CD8-positive, alpha-beta memory T cell (primary cell): Measurements from ENCODE around the gene COL4A1. TPM values are rescaled to one million over a fixed set of nuclear protein-coding genes. Genes with fewer than 3 reads are reported as not detected.

Experiments
- CTCF ChIA-PET: fragments of 350-600 bp; sonication (Branson Sonifier 250); formaldehyde crosslinking; loops from one replicate; lab custom pipeline; 2021; ENCODE audit warnings: antibody characterized with exemption; lab: Charles Lee
- POLR2A ChIA-PET: fragments of 350-600 bp; sonication (Branson Sonifier 250); formaldehyde crosslinking; loops from one replicate; lab custom pipeline; 2021; ENCODE audit warnings: antibody characterized with exemption; lab: Charles Lee
- DNase-seq, 5 donors: peaks; one replicate each; pipeline versions ENCODE4 v3.0.0 to v3.0.0-alpha.2; 2020 to 2022; ENCODE audit warnings: mixed read lengths in 1 of 5
- H3K27ac ChIP-seq: one replicate; pipeline ENCODE4 v1.7.0; 2013; ENCODE audit warnings: low read depth, mild to moderate bottlenecking, low read length, moderate library complexity
- H3K27me3 ChIP-seq: 2 replicates; pipeline ENCODE4 v1.7.0; 2013; ENCODE audit warnings: low read length, mild to moderate bottlenecking; ENCODE audit not compliant: insufficient read depth, poor library complexity, severe bottlenecking
- H3K36me3 ChIP-seq: 2 replicates; pipeline ENCODE4 v1.7.0; 2013; ENCODE audit warnings: mild to moderate bottlenecking, low read length, moderate library complexity; ENCODE audit not compliant: insufficient read depth
- H3K4me1 ChIP-seq: 2 replicates; pipeline ENCODE4 v1.7.0; 2013; ENCODE audit warnings: mild to moderate bottlenecking, low read length, moderate library complexity; ENCODE audit not compliant: insufficient read depth
- H3K4me3 ChIP-seq: 2 replicates; pipeline ENCODE4 v1.7.0; 2013; ENCODE audit warnings: mild to moderate bottlenecking, low read length
- H3K9me3 ChIP-seq: 2 replicates; pipeline ENCODE4 v1.7.0; 2013; ENCODE audit warnings: mild to moderate bottlenecking, low read length
- H3K27ac Mint-ChIP-seq, 8 donors: one replicate each; pipeline ENCODE4 v1.8.0; 2020 to 2021; ENCODE audit warnings: mixed read lengths in 8 of 8, mild to moderate bottlenecking in 6 of 8, inconsistent platforms in 3 of 8, moderate library complexity in 3 of 8
- H3K27me3 Mint-ChIP-seq, 2 donors: one replicate each; pipeline ENCODE4 v1.8.0; 2020 to 2021; ENCODE audit warnings: mixed read lengths in 2 of 2, mild to moderate bottlenecking in 1 of 2, moderate library complexity in 1 of 2
- H3K36me3 Mint-ChIP-seq, 3 donors: one replicate each; pipeline ENCODE4 v1.8.0; 2020 to 2021; ENCODE audit warnings: mixed read lengths in 3 of 3, inconsistent platforms in 1 of 3, mild to moderate bottlenecking in 1 of 3
- H3K4me1 Mint-ChIP-seq, 3 donors: one replicate each; pipeline ENCODE4 v1.8.0; 2020 to 2021; ENCODE audit warnings: mixed read lengths in 3 of 3, inconsistent platforms in 1 of 3, mild to moderate bottlenecking in 1 of 3
- H3K4me3 Mint-ChIP-seq, 7 donors: one replicate each; pipeline ENCODE4 v1.8.0; 2020 to 2021; ENCODE audit warnings: mixed read lengths in 7 of 7, mild to moderate bottlenecking in 6 of 7, moderate library complexity in 4 of 7, inconsistent platforms in 2 of 7
- H3K9me3 Mint-ChIP-seq, 5 donors: one replicate each; pipeline ENCODE4 v1.8.0; 2020 to 2022; ENCODE audit warnings: mixed read lengths in 5 of 5, mild to moderate bottlenecking in 3 of 5, moderate library complexity in 2 of 5, inconsistent platforms in 1 of 5
- polyA plus RNA-seq: library from polyadenylated mRNA; unstranded; fragments of 300-500 nt; fragmentation: Illumina TruSeq; gene quantifications from one replicate; pipeline ENCODE4 v1.2.3, GENCODE V29; 2021
- total RNA-seq, 2 experiments: library from RNA; stranded (reverse); gene quantifications; one replicate each; pipeline ENCODE4 v1.2.3, GENCODE V29; 2021

Gene COL4A1
- total and polyA plus RNA-seq, 3 experiments from 2014 or later, result not detected

DNA sequence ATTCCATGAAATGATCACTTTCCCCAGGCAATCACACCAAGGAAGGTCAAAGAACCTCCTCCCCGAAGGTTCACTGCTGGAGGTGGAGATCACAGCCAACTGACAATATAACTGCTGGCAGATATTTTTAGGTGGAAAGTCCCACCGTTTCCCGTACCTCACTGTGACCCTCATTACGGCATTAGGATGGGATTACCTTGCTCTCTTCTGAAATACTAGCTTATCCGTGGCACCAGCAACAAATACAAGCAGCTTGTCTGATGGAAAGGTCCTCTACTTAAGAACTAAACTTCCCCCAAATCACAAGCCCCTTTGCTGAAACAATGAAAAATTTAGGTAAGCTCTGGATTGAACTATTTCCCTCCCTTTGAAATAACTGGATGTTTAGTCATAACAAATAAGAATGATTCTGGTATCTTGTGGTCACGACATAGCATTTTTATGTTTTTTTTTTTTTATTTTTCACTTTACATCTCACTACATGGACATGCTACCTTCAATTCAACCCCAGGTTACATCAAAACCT is 178.9 kb downstream of the COL4A1 start:
- Mint-ChIP-seq H3K36me3 (no peaks in the 10 kb centered on the region), H3K27ac (no peak overlapping the region), H3K4me3 (no peak overlapping the region), H3K9me3 (no peaks in the 10 kb centered on the region), H3K27me3 (peaks cover 12 to 13% of the 10 kb centered on the region in 2 donors), H3K4me1 (no peaks in the 10 kb centered on the region)
- H3K27me3 ChIP-seq, result no peaks in the 10 kb centered on the region
- no peaks in the 10 kb centered on the region for H3K4me1 ChIP-seq
- ChIA-PET CTCF (no interaction called here), POLR2A (no interaction called here)
- DNase-seq, result no peak
- H3K9me3 ChIP-seq, result no peaks in the 10 kb centered on the region
- H3K36me3 ChIP-seq, result no peaks in the 10 kb centered on the region
- H3K27ac ChIP-seq, result no peak overlapping the region
- no peak overlapping the region for H3K4me3 ChIP-seq

DNA sequence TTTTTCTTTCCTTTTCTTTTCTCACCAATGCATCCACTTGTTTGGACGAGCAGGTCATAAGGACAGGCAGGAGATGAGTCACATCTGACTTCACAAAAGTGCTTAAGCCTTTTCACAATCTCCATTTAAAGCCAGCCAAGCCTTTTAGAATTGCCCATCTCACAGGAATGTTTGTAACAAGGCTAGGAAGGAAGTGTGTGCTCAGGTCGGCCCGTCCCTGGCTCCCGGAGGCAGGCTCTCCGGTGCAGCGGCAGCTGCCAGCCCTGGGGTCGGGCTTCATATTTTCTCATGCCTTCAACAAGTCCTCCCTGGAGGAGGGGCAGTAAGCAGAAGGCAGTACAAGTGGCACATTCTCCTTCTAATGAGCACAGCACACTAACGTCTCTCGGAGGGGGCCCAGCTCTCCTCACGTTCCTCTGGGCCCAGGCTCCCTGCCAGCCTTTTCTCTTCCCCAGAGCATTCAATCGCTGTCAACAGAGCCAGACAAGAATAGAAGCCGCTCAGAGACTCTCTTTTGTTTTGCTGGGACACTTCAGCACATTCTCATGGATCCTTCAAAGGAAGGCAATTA is 180.5 kb downstream of the COL4A1 start:
- Histone ChIP-seq H3K36me3 (no peaks in the 10 kb centered on the region), H3K27me3 (peaks cover 4% of the 10 kb centered on the region), H3K9me3 (no peaks in the 10 kb centered on the region), H3K4me3 (no peak overlapping the region), H3K27ac (no peak overlapping the region), H3K4me1 (no peaks in the 10 kb centered on the region)
- Mint-ChIP-seq H3K27me3 (peaks cover 12 to 14% of the 10 kb centered on the region in 2 donors), H3K27ac (no peak overlapping the region), H3K9me3 (no peaks in the 10 kb centered on the region), H3K4me3 (no peak overlapping the region), H3K4me1 (no peaks in the 10 kb centered on the region), H3K36me3 (no peaks in the 10 kb centered on the region)
- ChIA-PET POLR2A (no interaction called here), CTCF (no interaction called here)
- DNase-seq, result no peak

DNA sequence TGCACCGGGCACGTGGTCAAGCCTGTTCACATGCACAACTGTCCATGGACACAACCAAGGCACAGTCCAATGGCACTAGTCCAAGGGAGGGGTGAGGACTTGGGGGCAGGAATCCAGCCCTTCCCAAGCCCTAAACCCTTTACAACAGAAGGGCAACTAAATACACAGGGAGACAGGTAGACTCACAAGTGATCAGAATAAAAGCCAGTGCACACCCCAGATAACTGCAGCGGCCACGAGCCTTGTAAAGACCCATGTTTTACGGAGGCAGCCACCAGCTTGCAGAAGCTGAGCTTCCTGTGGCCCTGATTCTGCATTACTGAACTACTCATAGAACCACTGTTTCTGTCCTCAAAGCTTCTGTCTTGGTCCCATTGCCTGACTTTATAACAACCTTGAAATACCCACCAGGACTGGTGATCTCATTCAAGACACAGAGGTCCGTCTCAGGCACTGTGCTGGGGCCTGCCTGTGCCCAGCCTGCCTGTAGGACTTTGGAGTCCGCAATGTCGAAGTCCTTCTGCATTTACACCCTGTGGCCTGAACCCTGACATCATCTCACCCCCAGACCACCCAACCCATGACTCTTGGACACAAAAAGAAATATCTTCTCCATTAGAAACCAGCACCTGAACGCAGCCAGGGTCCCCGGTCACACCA is 181.2 kb downstream of the COL4A1 start:
- no peaks in the 10 kb centered on the region for H3K36me3 Mint-ChIP-seq
- no peaks in the 10 kb centered on the region for H3K4me1 ChIP-seq
- CTCF ChIA-PET, result no interaction called here
- H3K9me3 Mint-ChIP-seq, result no peaks in the 10 kb centered on the region
- H3K4me3 ChIP-seq, result no peak overlapping the region
- POLR2A ChIA-PET, result no interaction called here
- H3K27me3 Mint-ChIP-seq, result peaks cover 12 to 14% of the 10 kb centered on the region in 2 donors
- H3K4me3 Mint-ChIP-seq, result no peak overlapping the region
- no peak for DNase-seq
- H3K9me3 ChIP-seq, result no peaks in the 10 kb centered on the region
- H3K27ac ChIP-seq, result no peak overlapping the region
- peaks cover 6% of the 10 kb centered on the region for H3K27me3 ChIP-seq
- no peaks in the 10 kb centered on the region for H3K36me3 ChIP-seq
- H3K4me1 Mint-ChIP-seq, result no peaks in the 10 kb centered on the region
- no peak overlapping the region for H3K27ac Mint-ChIP-seq

DNA sequence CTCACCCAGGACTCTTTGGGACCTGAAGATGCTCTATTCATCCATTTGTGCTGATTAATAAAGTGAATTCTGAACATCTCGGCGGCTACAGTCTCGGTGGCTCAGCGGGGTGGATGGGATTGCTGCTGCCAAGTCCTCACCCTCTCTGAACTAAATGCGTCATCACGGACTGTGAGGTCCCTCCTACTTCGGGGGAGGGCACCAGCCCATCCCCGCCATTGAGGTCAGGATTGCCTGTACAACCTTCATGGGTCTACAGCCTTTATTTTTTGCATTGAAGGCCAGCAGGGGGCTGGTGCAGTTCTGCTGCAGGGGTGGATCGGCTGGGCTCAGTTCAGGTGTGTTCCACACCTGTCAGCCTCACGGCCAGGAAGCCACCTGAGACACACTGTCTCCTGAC is 181.8 kb downstream of the COL4A1 start:
- Mint-ChIP-seq H3K27ac (no peak overlapping the region), H3K4me3 (no peak overlapping the region), H3K4me1 (no peaks in the 10 kb centered on the region), H3K9me3 (no peaks in the 10 kb centered on the region), H3K36me3 (no peaks in the 10 kb centered on the region), H3K27me3 (peaks cover 11 to 13% of the 10 kb centered on the region in 2 donors)
- no peaks in the 10 kb centered on the region for H3K9me3 ChIP-seq
- POLR2A ChIA-PET, result no interaction called here
- H3K27me3 ChIP-seq, result peaks cover 6% of the 10 kb centered on the region
- no peak overlapping the region for H3K27ac ChIP-seq
- CTCF ChIA-PET, result no interaction called here
- DNase-seq, result no peak
- H3K36me3 ChIP-seq, result no peaks in the 10 kb centered on the region
- H3K4me3 ChIP-seq, result no peak overlapping the region
- no peaks in the 10 kb centered on the region for H3K4me1 ChIP-seq

DNA sequence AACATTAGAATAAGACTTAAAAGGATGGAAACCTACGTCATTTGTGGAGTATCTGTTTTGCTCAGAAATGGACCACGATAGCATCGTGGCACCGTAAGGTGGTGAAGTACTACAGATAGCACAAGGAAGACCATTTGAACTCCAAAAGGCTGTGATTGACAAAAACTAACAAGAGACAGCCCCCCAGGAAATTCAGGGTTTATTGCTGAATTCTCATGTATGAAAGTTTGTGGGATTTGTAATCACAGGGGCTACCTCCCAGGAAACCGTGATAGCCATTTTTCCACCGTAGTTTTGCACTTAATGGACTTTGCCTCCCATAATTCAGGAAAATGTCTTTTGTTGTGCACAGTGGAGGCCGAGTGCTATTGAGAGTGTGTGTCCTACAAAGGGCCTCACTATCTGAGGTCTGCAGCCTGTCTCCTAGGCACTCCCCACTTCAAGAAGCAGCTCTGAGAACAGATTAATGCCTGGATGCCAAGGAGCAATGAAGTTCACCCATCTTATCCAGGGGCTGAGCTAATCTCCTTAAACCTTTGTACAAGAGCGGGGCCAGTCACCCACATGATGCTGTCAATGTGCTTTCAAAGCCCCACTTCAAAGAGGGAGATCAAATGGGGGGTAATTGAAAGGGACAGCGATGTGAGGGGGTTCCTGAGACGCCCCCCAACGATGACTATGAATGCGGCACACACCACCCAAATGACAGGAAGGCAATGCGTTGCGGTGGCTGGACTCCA is 182.6 kb downstream of the COL4A1 start:
- CTCF ChIA-PET, result no interaction called here

DNA sequence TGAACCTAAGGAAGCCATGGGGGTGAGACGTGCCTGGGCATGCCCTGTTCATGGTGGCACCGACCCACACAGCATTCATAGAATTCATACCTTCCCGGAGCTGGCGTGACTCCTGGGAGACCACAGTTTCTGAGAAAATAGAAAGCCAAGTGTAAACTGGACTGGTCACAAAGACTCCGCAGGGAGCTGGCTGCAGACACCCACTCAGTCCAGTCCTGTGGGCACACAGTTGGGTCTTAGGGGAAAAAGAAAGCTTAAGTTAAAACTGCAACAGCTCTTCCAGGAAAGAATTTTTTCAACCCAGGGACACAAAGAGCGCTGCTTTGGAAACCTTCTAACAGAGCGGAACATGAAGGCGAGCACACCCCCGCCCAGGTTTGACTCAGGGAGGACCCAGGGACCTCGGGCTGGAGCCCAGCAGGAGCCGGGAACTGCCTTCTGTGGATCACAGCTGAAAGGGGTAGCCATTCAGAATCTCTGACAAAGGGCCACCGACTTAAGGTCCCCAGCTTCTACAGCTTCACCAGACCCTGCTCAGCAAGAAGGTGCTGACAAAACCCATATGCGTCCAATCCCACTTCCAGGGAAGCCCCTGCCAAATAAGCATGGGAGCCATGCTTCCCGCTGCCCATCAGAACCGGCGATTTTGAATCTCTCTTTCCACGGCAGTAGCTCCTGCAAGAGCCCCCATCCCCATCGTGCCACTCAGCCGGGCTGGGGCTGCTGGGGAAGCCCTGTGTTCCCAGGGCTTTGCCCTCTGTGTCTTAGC is 183.7 kb downstream of the COL4A1 start:
- H3K27ac Mint-ChIP-seq, result no peak overlapping the region
- no peak for DNase-seq
- H3K4me1 Mint-ChIP-seq, result no peaks in the 10 kb centered on the region
- H3K4me1 ChIP-seq, result no peaks in the 10 kb centered on the region
- no peaks in the 10 kb centered on the region for H3K9me3 Mint-ChIP-seq
- peaks cover 11 to 16% of the 10 kb centered on the region in 2 donors for H3K27me3 Mint-ChIP-seq
- H3K4me3 Mint-ChIP-seq, result no peak overlapping the region
- H3K9me3 ChIP-seq, result no peaks in the 10 kb centered on the region
- H3K4me3 ChIP-seq, result no peak overlapping the region
- H3K27ac ChIP-seq, result no peak overlapping the region
- H3K36me3 Mint-ChIP-seq, result no peaks in the 10 kb centered on the region
- H3K27me3 ChIP-seq, result peaks cover 6% of the 10 kb centered on the region
- ChIA-PET POLR2A (no interaction called here), CTCF (no interaction called here)
- H3K36me3 ChIP-seq, result no peaks in the 10 kb centered on the region

More for the DNA sequence above, 182.6 kb downstream of the COL4A1 start:
- no peaks in the 10 kb centered on the region for H3K4me1 ChIP-seq
- H3K9me3 Mint-ChIP-seq, result no peaks in the 10 kb centered on the region
- no peaks in the 10 kb centered on the region for H3K36me3 ChIP-seq
- POLR2A ChIA-PET, result no interaction called here
- no peak overlapping the region for H3K27ac Mint-ChIP-seq
- peaks cover 6% of the 10 kb centered on the region for H3K27me3 ChIP-seq
- no peak for DNase-seq
- no peaks in the 10 kb centered on the region for H3K36me3 Mint-ChIP-seq
- H3K27me3 Mint-ChIP-seq, result peaks cover 11 to 16% of the 10 kb centered on the region in 2 donors
- no peaks in the 10 kb centered on the region for H3K4me1 Mint-ChIP-seq
- no peak overlapping the region for H3K4me3 ChIP-seq
- no peak overlapping the region for H3K4me3 Mint-ChIP-seq
- no peaks in the 10 kb centered on the region for H3K9me3 ChIP-seq
- no peak overlapping the region for H3K27ac ChIP-seq

DNA sequence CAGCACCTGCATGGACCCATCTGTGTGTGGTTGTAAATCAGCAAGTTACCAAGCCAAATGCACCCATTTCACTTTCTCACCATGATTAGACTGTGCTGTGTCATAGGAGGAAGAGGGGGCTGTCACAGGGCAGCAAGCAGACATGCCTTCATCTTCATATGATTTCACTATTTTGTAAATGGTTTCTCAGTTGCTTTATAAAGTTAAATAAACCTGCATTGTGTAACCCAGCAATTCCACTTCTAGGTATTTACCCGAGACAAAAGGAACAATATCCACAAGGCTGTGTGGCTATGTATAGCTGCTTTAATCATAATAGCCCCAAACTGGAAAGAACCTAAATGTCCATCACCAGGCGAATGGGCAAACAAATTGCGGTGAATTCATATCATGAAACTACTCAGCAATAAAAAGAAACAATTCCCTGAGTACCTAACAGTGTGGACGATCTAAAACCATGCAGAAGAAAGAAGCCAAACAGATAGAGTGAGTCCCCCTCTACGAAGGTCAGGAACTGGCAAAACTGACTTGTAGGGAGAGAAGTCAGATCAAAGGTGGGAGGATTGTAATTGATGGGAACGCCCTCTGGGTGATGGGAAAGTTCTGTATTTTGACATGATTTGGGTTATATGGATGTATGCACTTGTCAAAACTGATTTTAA is 185.4 kb downstream of the COL4A1 start:
- H3K9me3 ChIP-seq, result no peaks in the 10 kb centered on the region
- Mint-ChIP-seq H3K4me1 (no peaks in the 10 kb centered on the region), H3K27ac (no peak overlapping the region), H3K9me3 (peaks cover 0 to under 1% (median 0%) of the 10 kb centered on the region in 5 donors), H3K27me3 (peaks cover 11 to 17% of the 10 kb centered on the region in 2 donors), H3K4me3 (no peak overlapping the region), H3K36me3 (no peaks in the 10 kb centered on the region)
- no peak overlapping the region for H3K4me3 ChIP-seq
- H3K27ac ChIP-seq, result no peak overlapping the region
- no peaks in the 10 kb centered on the region for H3K4me1 ChIP-seq
- no peaks in the 10 kb centered on the region for H3K36me3 ChIP-seq
- ChIA-PET POLR2A (no interaction called here), CTCF (no interaction called here)
- H3K27me3 ChIP-seq, result peaks cover 6% of the 10 kb centered on the region
- no peak for DNase-seq
